Panc1 (cell line): ENCODE data around the gene KCP. TPM values are rescaled to one million over a fixed set of nuclear protein-coding genes. Genes with fewer than 3 reads are reported as not detected.

Experiments used
- ATAC-seq: fragments of 200-7000 bp; cut with Tn5 transposase; 2 replicates; pipeline ENCODE4 v1.9.1; 2020; ENCODE audit warnings: mild to moderate bottlenecking, moderate library complexity
- BruUV-seq: library from RNA; stranded (reverse); fragments of 400-500 nt; replicated peaks from 2 replicates; lab custom pipeline; 2021; lab: Mats Ljungman, UMichigan
- CTCF ChIA-PET: fragments of 300-600 bp; sonication (Branson Sonifier 250); formaldehyde crosslinking; loops from one replicate; lab custom pipeline; 2022; ENCODE audit warnings: antibody characterized with exemption; lab: Charles Lee
- POLR2A ChIA-PET: fragments of 300-600 bp; sonication (Branson Sonifier 250); formaldehyde crosslinking; loops from one replicate; lab custom pipeline; 2022; ENCODE audit warnings: antibody characterized with exemption; lab: Charles Lee
- DNase-seq: peaks from one replicate; pipeline ENCODE4 v3.0.0-alpha.2; 2010; ENCODE audit warnings: low read depth, low spot score
- H3K27ac ChIP-seq: 2 replicates; pipeline ENCODE4 v1.5.1; 2011; ENCODE audit warnings: mild to moderate bottlenecking, low read length, inconsistent platforms
- H3K27me3 ChIP-seq: fragments of 200-500 bp; sonication (Bioruptor generic); 2 replicates; pipeline ENCODE4 v1.6.0; 2014; ENCODE audit warnings: low read length, inconsistent platforms; ENCODE audit not compliant: control insufficient read depth, insufficient read depth
- H3K36me3 ChIP-seq: fragments of 200-500 bp; sonication (Bioruptor generic); 2 replicates; pipeline ENCODE4 v1.5.1; 2014; ENCODE audit warnings: inconsistent platforms, mild to moderate bottlenecking, low read length, moderate library complexity; ENCODE audit not compliant: control insufficient read depth, insufficient read depth
- H3K4me1 ChIP-seq: 2 replicates; pipeline ENCODE4 v1.5.1; 2011; ENCODE audit warnings: inconsistent platforms, mild to moderate bottlenecking, low read length, moderate library complexity; ENCODE audit not compliant: control insufficient read depth, insufficient read depth
- H3K4me3 ChIP-seq, 2 experiments: 2 replicates each; pipeline ENCODE4 v1.5.1; 2011 to 2012; ENCODE audit warnings: low read depth in 2 of 2, low read length in 2 of 2, mild to moderate bottlenecking in 2 of 2, inconsistent platforms in 1 of 2, moderate library complexity in 1 of 2
- H3K9me3 ChIP-seq: fragments of 200-500 bp; sonication (Bioruptor generic); 2 replicates; pipeline ENCODE4 v1.5.1; 2014; ENCODE audit warnings: low read depth, mild to moderate bottlenecking, inconsistent platforms, low read length, moderate library complexity; ENCODE audit not compliant: control insufficient read depth, insufficient read depth
- POLR2AphosphoS5 ChIP-seq: IDR thresholded peaks from 2 replicates; pipeline ENCODE4 v1.6.1; 2012; ENCODE audit warnings: mild to moderate bottlenecking, low read depth, low read length, moderate library complexity
- REST ChIP-seq, 2 experiments: IDR thresholded peaks; 2 replicates each; pipeline ENCODE4 v1.6.1; 2011 to 2012; ENCODE audit warnings: low read depth in 2 of 2, control low read depth in 1 of 2, low read length in 1 of 2, mild to moderate bottlenecking in 1 of 2, moderate library complexity in 1 of 2; ENCODE audit not compliant: insufficient read depth in 1 of 2
- SIN3A ChIP-seq: IDR thresholded peaks from 2 replicates; pipeline ENCODE4 v1.6.1; 2012; ENCODE audit warnings: low read depth, mild to moderate bottlenecking, low read length, moderate library complexity, borderline replicate concordance; ENCODE audit not compliant: insufficient read depth
- TCF7L2 ChIP-seq: IDR thresholded peaks from 2 replicates; pipeline ENCODE4 v1.6.1; 2011; ENCODE audit warnings: mild to moderate bottlenecking, low read depth, low read length, inconsistent platforms
- in situ Hi-C: cut with HindIII; loops from 2 replicates; pipeline ENCODE4 v1.10.0; 2016; ENCODE audit warnings: low sequenced_read_pairs, low pct_unique_long_range_greater_than_20kb
- intact Hi-C: fragments of 100-400 bp; cut with micrococcal nuclease; formaldehyde crosslinking; loops from one replicate; pipeline ENCODE4 v1.10.0; 2022; ENCODE audit not compliant: unreplicated experiment
- total RNA-seq: library from RNA; stranded (reverse); gene quantifications from one replicate; pipeline ENCODE4 v1.2.1, GENCODE V29; 2021; ENCODE audit not compliant: unreplicated experiment
- TF ChIP-seq, protein P1 (sequence below): fragments of 450-650 bp; IDR thresholded peaks from 2 replicates; pipeline ENCODE4 v1.5.1; 2017; ENCODE audit warnings: mild to moderate bottlenecking

Gene KCP
- total RNA-seq, 1 experiment from 2014 or later = 0.13 TPM

DNA sequence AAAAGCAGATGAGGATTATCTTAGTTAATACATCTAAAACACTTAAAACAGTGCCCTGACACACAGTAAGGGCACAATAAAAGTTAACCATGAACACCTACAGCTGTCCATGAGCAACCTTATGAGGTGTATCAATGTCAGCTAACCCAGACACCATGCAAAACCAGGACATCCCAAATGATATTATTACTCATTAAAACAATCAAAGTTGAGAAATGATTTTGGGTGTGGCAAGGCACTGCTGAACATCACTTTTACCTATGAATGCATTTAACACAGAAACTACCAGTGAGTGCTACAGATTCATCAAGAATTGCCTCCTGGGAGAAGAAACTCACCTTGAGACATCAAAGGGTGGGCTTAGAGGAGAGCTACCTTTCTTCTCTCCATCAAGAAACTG lies 45.5 kb upstream of the KCP start:
- POLR2A ChIA-PET = interaction anchor here (0.5 kb wide), 1 partner anchor 584 kb away, joined by 4 read pairs; no protein-coding TSS in a partner anchor
- H3K27ac ChIP-seq = no peak overlapping the region
- no peaks in the 10 kb centered on the region for H3K27me3 ChIP-seq
- CTCF ChIA-PET = no interaction called here
- no peak overlapping the region for H3K4me3 ChIP-seq
- H3K4me1 ChIP-seq = no peaks in the 10 kb centered on the region
- in situ Hi-C loops = no loop called here
- BruUV-seq = no TSS peak
- TF ChIP-seq TCF7L2 = no peak
- no peak for TF ChIP-seq POLR2AphosphoS5
- TF ChIP-seq SIN3A = no peak
- TF ChIP-seq, protein P1, sequence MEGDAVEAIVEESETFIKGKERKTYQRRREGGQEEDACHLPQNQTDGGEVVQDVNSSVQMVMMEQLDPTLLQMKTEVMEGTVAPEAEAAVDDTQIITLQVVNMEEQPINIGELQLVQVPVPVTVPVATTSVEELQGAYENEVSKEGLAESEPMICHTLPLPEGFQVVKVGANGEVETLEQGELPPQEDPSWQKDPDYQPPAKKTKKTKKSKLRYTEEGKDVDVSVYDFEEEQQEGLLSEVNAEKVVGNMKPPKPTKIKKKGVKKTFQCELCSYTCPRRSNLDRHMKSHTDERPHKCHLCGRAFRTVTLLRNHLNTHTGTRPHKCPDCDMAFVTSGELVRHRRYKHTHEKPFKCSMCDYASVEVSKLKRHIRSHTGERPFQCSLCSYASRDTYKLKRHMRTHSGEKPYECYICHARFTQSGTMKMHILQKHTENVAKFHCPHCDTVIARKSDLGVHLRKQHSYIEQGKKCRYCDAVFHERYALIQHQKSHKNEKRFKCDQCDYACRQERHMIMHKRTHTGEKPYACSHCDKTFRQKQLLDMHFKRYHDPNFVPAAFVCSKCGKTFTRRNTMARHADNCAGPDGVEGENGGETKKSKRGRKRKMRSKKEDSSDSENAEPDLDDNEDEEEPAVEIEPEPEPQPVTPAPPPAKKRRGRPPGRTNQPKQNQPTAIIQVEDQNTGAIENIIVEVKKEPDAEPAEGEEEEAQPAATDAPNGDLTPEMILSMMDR = no peak
- TF ChIP-seq REST (IDR thresholded peaks at IDR 0.05; ENCODE audit: insufficient read depth in 1 of 2, low read depth in 2 of 2, low read length in 1 of 2) = no peak
- no peaks in the 10 kb centered on the region for H3K9me3 ChIP-seq
- peaks cover 44% of the 10 kb centered on the region for H3K36me3 ChIP-seq
- intact Hi-C loops = no loop called here
- no peak for ATAC-seq
- no peak for DNase-seq

DNA sequence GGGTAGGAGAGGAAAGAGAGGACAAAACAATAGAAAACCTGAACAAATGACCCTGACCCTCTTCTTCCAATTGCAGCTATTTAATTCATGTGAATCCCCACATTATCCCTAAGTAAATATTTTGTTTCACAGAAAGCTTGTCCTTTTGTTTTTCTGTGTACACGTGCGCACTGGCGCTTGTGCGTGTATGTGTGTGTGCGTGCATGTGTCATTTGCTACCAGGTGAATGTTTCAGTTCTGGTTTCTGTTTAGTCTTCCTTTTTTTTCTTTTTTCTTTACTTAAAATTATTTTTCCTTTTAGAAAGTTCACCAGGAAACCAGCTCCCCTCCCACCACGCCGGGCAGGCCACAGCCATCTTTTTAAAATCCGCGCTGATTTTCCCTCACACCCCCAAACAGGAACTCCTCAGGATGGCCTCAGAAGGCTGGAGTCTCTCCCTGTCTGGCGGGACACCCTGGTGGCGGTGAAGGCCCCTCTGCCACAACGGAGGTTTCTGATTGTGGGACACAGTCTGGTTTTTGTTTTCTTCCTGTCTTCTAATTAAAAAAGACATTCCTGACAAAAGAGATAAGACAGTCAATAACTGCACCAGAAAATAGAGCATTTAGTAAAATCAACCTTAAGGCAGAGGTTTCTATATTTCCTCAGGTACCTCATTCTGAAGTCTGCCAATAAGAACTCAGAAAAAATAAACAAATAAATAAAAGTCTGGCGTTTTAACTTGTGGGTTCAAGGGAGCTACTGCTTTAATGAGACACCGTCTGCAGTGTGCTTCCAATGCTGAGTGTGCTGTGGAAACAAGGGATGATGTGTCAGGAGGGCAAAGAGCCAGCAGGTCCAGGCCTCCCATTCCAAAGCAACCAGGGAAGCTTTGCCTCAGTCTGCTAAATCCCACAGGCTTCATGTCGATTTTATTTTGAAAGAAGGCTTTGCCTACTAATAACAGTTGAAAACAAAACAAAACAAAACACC lies 44.6 kb upstream of the KCP start:
- in situ Hi-C loops = no loop called here
- CTCF ChIA-PET = no interaction called here
- Histone ChIP-seq H3K36me3 (peaks cover 40% of the 10 kb centered on the region), H3K27ac (no peak overlapping the region), H3K27me3 (no peaks in the 10 kb centered on the region), H3K4me3 (no peak overlapping the region), H3K9me3 (no peaks in the 10 kb centered on the region), H3K4me1 (no peaks in the 10 kb centered on the region)
- no peak for TF ChIP-seq POLR2AphosphoS5
- TF ChIP-seq TCF7L2 = no peak
- no peak for TF ChIP-seq REST (IDR thresholded peaks at IDR 0.05; ENCODE audit: insufficient read depth in 1 of 2, low read depth in 2 of 2, low read length in 1 of 2)
- no peak for TF ChIP-seq SIN3A
- TF ChIP-seq, protein P1 = no peak
- POLR2A ChIA-PET = interaction anchor here (0.5 kb wide), 1 partner anchor 585 kb away, joined by 4 read pairs; no protein-coding TSS in a partner anchor
- ATAC-seq (no peak), DNase-seq (no peak)
- intact Hi-C loops = no loop called here
- BruUV-seq = TSS peak; percentile 67
